T-cell (primary cell): ENCODE measurements around the gene ST7. TPM values are rescaled to one million over a fixed set of nuclear protein-coding genes. Genes with fewer than 3 reads are reported as not detected.

Source experiments
- ATAC-seq, 4 experiments: fragments of 200-7000 bp in 3 of 4; fragments of 150-1000 bp in 1 of 4; cut with Tn5 transposase; replicated peaks in 1 of 4; 1 replicate in 3 of 4; 2 replicates in 1 of 4; pipeline ENCODE4 v1.10.0; 2021; ENCODE audit warnings: moderate library complexity in 3 of 4, mild to moderate bottlenecking in 2 of 4, moderate number of reproducible peaks in 1 of 4
- CTCF ChIA-PET, 2 donors: fragments of 300-600 bp; sonication (Branson Sonifier 250); formaldehyde crosslinking; loops; one replicate each; lab custom pipeline; 2022; ENCODE audit warnings: antibody characterized with exemption in 2 of 2; lab: Charles Lee
- POLR2A ChIA-PET, 2 donors: fragments of 300-600 bp; sonication (Branson Sonifier 250); formaldehyde crosslinking; loops; one replicate each; lab custom pipeline; 2022; ENCODE audit warnings: antibody characterized with exemption in 2 of 2; lab: Charles Lee
- DNase-seq, 35 experiments: peaks; one replicate each; pipeline versions ENCODE4 v3.0.0 to v3.0.0-alpha.2; 2013 to 2023
- H3K27ac ChIP-seq: one replicate; pipeline ENCODE4 v1.5.1; 2013; ENCODE audit warnings: low read length
- H3K27me3 ChIP-seq, 2 experiments: replicated peaks in 1 of 2; 1 replicate in 1 of 2; 2 replicates in 1 of 2; pipeline versions ENCODE4 v1.6.1 to v1.7.0; 2013; ENCODE audit warnings: low read length in 1 of 2, mixed read lengths in 1 of 2; ENCODE audit not compliant: control insufficient read depth in 2 of 2, insufficient read depth in 2 of 2; ENCODE audit errors: extremely low read depth in 1 of 2
- H3K36me3 ChIP-seq, 2 donors: 1 replicate in 1 of 2; 2 replicates in 1 of 2; pipeline versions ENCODE4 v1.6.1 to v1.7.0; 2013; ENCODE audit warnings: low read length in 1 of 2; ENCODE audit not compliant: control insufficient read depth in 2 of 2, insufficient read depth in 1 of 2; ENCODE audit errors: extremely low read depth in 1 of 2
- H3K4me1 ChIP-seq, 2 experiments: 1 replicate in 1 of 2; 2 replicates in 1 of 2; pipeline versions ENCODE4 v1.6.1 to v1.7.0; 2013; ENCODE audit warnings: low read length in 2 of 2, mixed read lengths in 1 of 2; ENCODE audit not compliant: insufficient read depth in 2 of 2, control insufficient read depth in 1 of 2; ENCODE audit errors: extremely low read depth in 1 of 2
- H3K4me3 ChIP-seq, 2 donors: 1 replicate in 1 of 2; 2 replicates in 1 of 2; pipeline versions ENCODE4 v1.5.1 to v1.7.0; 2013; ENCODE audit warnings: mild to moderate bottlenecking in 2 of 2, low read length in 1 of 2, moderate library complexity in 1 of 2; ENCODE audit not compliant: control insufficient read depth in 1 of 2; ENCODE audit errors: extremely low read depth in 1 of 2
- H3K9me3 ChIP-seq: 2 replicates; pipeline ENCODE4 v1.7.0; 2013
- H3K27ac Mint-ChIP-seq, 2 donors: one replicate each; pipeline ENCODE4 v1.8.0; 2020 to 2021; ENCODE audit warnings: mild to moderate bottlenecking in 2 of 2, mixed read lengths in 2 of 2
- H3K27me3 Mint-ChIP-seq, 2 donors: one replicate each; pipeline ENCODE4 v1.8.0; 2021 to 2022; ENCODE audit warnings: mixed read lengths in 2 of 2
- H3K36me3 Mint-ChIP-seq: one replicate; pipeline ENCODE4 v1.8.0; 2021; ENCODE audit warnings: mixed read lengths
- H3K4me1 Mint-ChIP-seq, 3 donors: one replicate each; pipeline ENCODE4 v1.8.0; 2020 to 2022; ENCODE audit warnings: mixed read lengths in 3 of 3, mild to moderate bottlenecking in 1 of 3
- H3K4me3 Mint-ChIP-seq, 3 donors: one replicate each; pipeline ENCODE4 v1.8.0; 2020 to 2022; ENCODE audit warnings: mild to moderate bottlenecking in 3 of 3, mixed read lengths in 3 of 3, moderate library complexity in 3 of 3
- H3K9me3 Mint-ChIP-seq, 3 donors: one replicate each; pipeline ENCODE4 v1.8.0; 2020 to 2022; ENCODE audit warnings: mixed read lengths in 3 of 3
- WGBS: methylation state at CpG from one replicate; pipeline ENCODE4 v1.1.5; 2013; ENCODE audit warnings: missing lambda C conversion rate; ENCODE audit not compliant: insufficient coverage; 5-methylcytosine and 5-hydroxymethylcytosine counted together
- total RNA-seq, 35 experiments: library from RNA in 6 of 35; stranded (reverse) in 6 of 35; fragments of 120-200 nt in 1 of 35; gene quantifications; one replicate each; pipeline versions ENCODE4 v1.2.1 to v1.2.4 and lab custom pipeline; 2013 to 2026

The ST7 gene
- total RNA-seq, 5 donors from 2014 or later (not counting 1 experiment from before 2014, with no cell fraction given), result 3.3 to 6.1 (median 4.4) TPM

- H3K27ac Mint-ChIP-seq, result no peak overlapping the region
- H3K36me3 Mint-ChIP-seq, result no peaks in the 10 kb centered on the region
- no peaks in the 10 kb centered on the region for H3K36me3 ChIP-seq
- no peaks in the 10 kb centered on the region for H3K9me3 ChIP-seq
- DNase-seq, result no peak
- POLR2A ChIA-PET, result no interaction called here
- H3K4me3 Mint-ChIP-seq, result no peak overlapping the region
- no peaks in the 10 kb centered on the region for H3K27me3 Mint-ChIP-seq
- no peak overlapping the region for H3K27ac ChIP-seq
- CTCF ChIA-PET, result no interaction called here
- H3K27me3 ChIP-seq, result no peaks in the 10 kb centered on the region
- no peak for ATAC-seq
- no peak overlapping the region for H3K4me3 ChIP-seq
- H3K9me3 Mint-ChIP-seq, result no peaks in the 10 kb centered on the region
- H3K4me1 ChIP-seq, result peaks cover 12 to 14% of the 10 kb centered on the region in 2 experiments
- H3K4me1 Mint-ChIP-seq, result peaks cover 16 to 25% (median 21%) of the 10 kb centered on the region in 3 donors
Measured at GRCh38 chr7:117053432-117053831, 100.1 kb downstream of the ST7 start.

- Histone ChIP-seq H3K36me3 (no peaks in the 10 kb centered on the region), H3K4me3 (no peak overlapping the region), H3K9me3 (no peaks in the 10 kb centered on the region), H3K27me3 (no peaks in the 10 kb centered on the region), H3K27ac (no peak overlapping the region), H3K4me1 (no peaks in the 10 kb centered on the region)
- ATAC-seq, result no peak
- H3K4me3 Mint-ChIP-seq, result no peak overlapping the region
- H3K36me3 Mint-ChIP-seq, result no peaks in the 10 kb centered on the region
- no peaks in the 10 kb centered on the region for H3K27me3 Mint-ChIP-seq
- POLR2A ChIA-PET, result no interaction called here
- no peaks in the 10 kb centered on the region for H3K9me3 Mint-ChIP-seq
- CTCF ChIA-PET, result no interaction called here
- DNase-seq, result no peak
- H3K4me1 Mint-ChIP-seq, result peaks cover 0 to 2% (median 0%) of the 10 kb centered on the region in 3 donors
- no peak overlapping the region for H3K27ac Mint-ChIP-seq
Measured at GRCh38 chr7:117061751-117062150, 108.5 kb downstream of the ST7 start.

GRCh38 chr7:117062300-117062699 is 109.0 kb downstream of the ST7 start:
- no peaks in the 10 kb centered on the region for H3K36me3 Mint-ChIP-seq
- ChIA-PET POLR2A (no interaction called here), CTCF (no interaction called here)
- Histone ChIP-seq H3K36me3 (no peaks in the 10 kb centered on the region), H3K9me3 (no peaks in the 10 kb centered on the region), H3K4me3 (no peak overlapping the region), H3K27me3 (no peaks in the 10 kb centered on the region), H3K4me1 (no peaks in the 10 kb centered on the region), H3K27ac (no peak overlapping the region)
- no CpG with 5 or more reads among the region's 1 CpG for WGBS
- H3K4me1 Mint-ChIP-seq, result peaks cover 0 to 7% (median 2%) of the 10 kb centered on the region in 3 donors
- ATAC-seq (no peak), DNase-seq (no peak)
- H3K27me3 Mint-ChIP-seq, result no peaks in the 10 kb centered on the region
- no peaks in the 10 kb centered on the region for H3K9me3 Mint-ChIP-seq
- no peak overlapping the region for H3K27ac Mint-ChIP-seq
- no peak overlapping the region for H3K4me3 Mint-ChIP-seq

- ATAC-seq, result no peak
- H3K27me3 Mint-ChIP-seq, result no peaks in the 10 kb centered on the region
- Histone ChIP-seq H3K9me3 (no peaks in the 10 kb centered on the region), H3K27ac (no peak overlapping the region), H3K36me3 (no peaks in the 10 kb centered on the region), H3K4me1 (peaks cover 4% of the 10 kb centered on the region in 2 experiments), H3K27me3 (no peaks in the 10 kb centered on the region), H3K4me3 (no peak overlapping the region)
- WGBS, result no CpG with 5 or more reads among the region's 3 CpGs
- no peak overlapping the region for H3K4me3 Mint-ChIP-seq
- no peaks in the 10 kb centered on the region for H3K9me3 Mint-ChIP-seq
- H3K27ac Mint-ChIP-seq, result no peak overlapping the region
- H3K4me1 Mint-ChIP-seq, result peaks cover 12 to 22% (median 17%) of the 10 kb centered on the region in 3 donors
- H3K36me3 Mint-ChIP-seq, result no peaks in the 10 kb centered on the region
- ChIA-PET CTCF (interaction anchor here in 1 of 2 donors (0.6 kb wide), 1 partner anchor 104 kb away, joined by 3 read pairs; no protein-coding TSS in a partner anchor), POLR2A (interaction anchor here in 1 of 2 donors (0.6 kb wide), 1 partner anchor 785 kb away, joined by 3 read pairs; no protein-coding TSS in a partner anchor)
- DNase-seq, result no peak
Measured at GRCh38 chr7:117064688-117065087, 111.4 kb downstream of the ST7 start.

GRCh38 chr7:117065571-117066150 is 112.4 kb downstream of the ST7 start:
- no peak for ATAC-seq
- WGBS, result 87% methylated on average over 3 of the region's 3 CpGs
- Mint-ChIP-seq H3K4me1 (peaks cover 12 to 22% (median 17%) of the 10 kb centered on the region in 3 donors), H3K36me3 (no peaks in the 10 kb centered on the region), H3K27ac (no peak overlapping the region), H3K9me3 (no peaks in the 10 kb centered on the region), H3K4me3 (no peak overlapping the region), H3K27me3 (no peaks in the 10 kb centered on the region)
- Histone ChIP-seq H3K36me3 (no peaks in the 10 kb centered on the region), H3K4me3 (no peak overlapping the region), H3K27me3 (no peaks in the 10 kb centered on the region), H3K4me1 (peaks cover 4% of the 10 kb centered on the region in 2 experiments), H3K27ac (no peak overlapping the region), H3K9me3 (no peaks in the 10 kb centered on the region)
- no peak for DNase-seq
- CTCF ChIA-PET, result interaction anchor here in 1 of 2 donors (0.7 kb wide), 1 partner anchor 11 kb away, joined by 5 read pairs; no protein-coding TSS in a partner anchor
- POLR2A ChIA-PET, result no interaction called here

- H3K27me3 ChIP-seq, result no peaks in the 10 kb centered on the region
- WGBS, result 100% methylated on average over 2 of the region's 3 CpGs
- H3K36me3 ChIP-seq, result no peaks in the 10 kb centered on the region
- no peaks in the 10 kb centered on the region for H3K36me3 Mint-ChIP-seq
- no peak overlapping the region for H3K27ac Mint-ChIP-seq
- no peak for ATAC-seq
- H3K4me3 ChIP-seq, result no peak overlapping the region
- H3K9me3 Mint-ChIP-seq, result no peaks in the 10 kb centered on the region
- ChIA-PET POLR2A (no interaction called here), CTCF (interaction anchor here in 1 of 2 donors (0.7 kb wide), 1 partner anchor 20 kb away, joined by 4 read pairs; no protein-coding TSS in a partner anchor)
- no peak overlapping the region for H3K4me3 Mint-ChIP-seq
- H3K9me3 ChIP-seq, result no peaks in the 10 kb centered on the region
- no peak for DNase-seq
- H3K4me1 ChIP-seq, result peaks cover 4% of the 10 kb centered on the region in 2 experiments
- H3K27ac ChIP-seq, result no peak overlapping the region
- H3K27me3 Mint-ChIP-seq, result no peaks in the 10 kb centered on the region
- H3K4me1 Mint-ChIP-seq, result peaks cover 12 to 22% (median 17%) of the 10 kb centered on the region in 3 donors
Measured at GRCh38 chr7:117066668-117067067, 113.4 kb downstream of the ST7 start.
